Neural crest cell (in vitro differentiated cells): Measurements from ENCODE around the gene DHRS3. TPM values are rescaled to one million over a fixed set of nuclear protein-coding genes. Genes with fewer than 3 reads are reported as not detected.
"Not testable (repeated sequence)": the region's sequence is repeated elsewhere in the genome, so short reads cannot be mapped to it uniquely, and the experiment has no call there.

ENCODE experiments used
- DNase-seq: peaks from one replicate; pipeline ENCODE4 v3.0.0; 2021; ENCODE audit warnings: low read depth, mixed read lengths, low spot score
- H3K27ac Mint-ChIP-seq: one replicate; pipeline ENCODE4 v1.8.0; 2021; ENCODE audit warnings: mild to moderate bottlenecking, mixed read lengths; ENCODE audit not compliant: unreplicated experiment
- H3K27me3 Mint-ChIP-seq: 2 replicates; pipeline ENCODE4 v1.8.0; 2021; ENCODE audit warnings: low read depth, mild to moderate bottlenecking, mixed read lengths
- H3K36me3 Mint-ChIP-seq: 2 replicates; pipeline ENCODE4 v1.8.0; 2021; ENCODE audit warnings: low read depth, mild to moderate bottlenecking, mixed read lengths
- H3K4me1 Mint-ChIP-seq: 2 replicates; pipeline ENCODE4 v1.8.0; 2021; ENCODE audit warnings: mixed read lengths
- H3K4me3 Mint-ChIP-seq: one replicate; pipeline ENCODE4 v1.8.0; 2021; ENCODE audit warnings: mild to moderate bottlenecking, mixed read lengths
- H3K9me3 Mint-ChIP-seq: 2 replicates; pipeline ENCODE4 v1.8.0; 2021; ENCODE audit warnings: mixed read lengths
- total RNA-seq: library from RNA; stranded (reverse); gene quantifications from 2 replicates; pipeline ENCODE4 v1.2.1, GENCODE V29; 2021
- TF ChIP-seq, protein P1 (sequence below): fragments of 200-600 bp; sonication (generic); conservative IDR thresholded peaks from 2 replicates; pipeline ENCODE4 v1.5.0; 2021; ENCODE audit warnings: antibody characterized with exemption, mild to moderate bottlenecking

DHRS3 gene
- total RNA-seq, 1 donor from 2014 or later = 0.91 TPM

DNA sequence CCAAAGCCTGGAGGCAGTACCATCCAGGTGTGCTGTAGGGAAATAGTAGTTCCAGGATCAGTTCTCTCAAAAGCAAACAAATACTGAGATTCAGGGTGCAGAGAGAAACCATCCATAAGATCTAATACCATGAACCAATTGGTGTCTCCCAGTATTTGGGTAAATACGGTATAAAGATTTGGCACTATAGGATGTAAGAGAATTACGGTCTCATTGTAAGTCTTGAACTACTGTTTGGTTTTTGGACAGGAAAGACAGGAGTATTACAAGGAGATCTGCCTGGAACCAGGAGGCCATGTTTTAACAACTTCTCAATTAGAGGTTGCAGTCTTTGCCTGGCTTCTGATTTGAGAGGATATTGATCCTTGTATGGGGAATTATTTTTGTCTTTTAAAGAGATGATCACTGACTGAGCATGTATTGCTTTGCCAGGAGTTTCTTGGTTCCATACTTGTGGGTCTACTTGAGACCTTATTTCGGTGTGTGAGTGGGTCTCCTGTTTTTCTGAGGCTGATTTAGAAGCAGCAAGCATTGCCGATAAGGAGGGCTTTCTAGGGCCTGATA is 36.1 kb upstream of the DHRS3 start:
- H3K4me1 Mint-ChIP-seq = peaks cover 4% of the 10 kb centered on the region
- peaks cover 5% of the 10 kb centered on the region for H3K9me3 Mint-ChIP-seq
- H3K27me3 Mint-ChIP-seq = peaks cover 8% of the 10 kb centered on the region
- H3K27ac Mint-ChIP-seq = no peak overlapping the region
- no peaks in the 10 kb centered on the region for H3K36me3 Mint-ChIP-seq
- TF ChIP-seq, protein P1, sequence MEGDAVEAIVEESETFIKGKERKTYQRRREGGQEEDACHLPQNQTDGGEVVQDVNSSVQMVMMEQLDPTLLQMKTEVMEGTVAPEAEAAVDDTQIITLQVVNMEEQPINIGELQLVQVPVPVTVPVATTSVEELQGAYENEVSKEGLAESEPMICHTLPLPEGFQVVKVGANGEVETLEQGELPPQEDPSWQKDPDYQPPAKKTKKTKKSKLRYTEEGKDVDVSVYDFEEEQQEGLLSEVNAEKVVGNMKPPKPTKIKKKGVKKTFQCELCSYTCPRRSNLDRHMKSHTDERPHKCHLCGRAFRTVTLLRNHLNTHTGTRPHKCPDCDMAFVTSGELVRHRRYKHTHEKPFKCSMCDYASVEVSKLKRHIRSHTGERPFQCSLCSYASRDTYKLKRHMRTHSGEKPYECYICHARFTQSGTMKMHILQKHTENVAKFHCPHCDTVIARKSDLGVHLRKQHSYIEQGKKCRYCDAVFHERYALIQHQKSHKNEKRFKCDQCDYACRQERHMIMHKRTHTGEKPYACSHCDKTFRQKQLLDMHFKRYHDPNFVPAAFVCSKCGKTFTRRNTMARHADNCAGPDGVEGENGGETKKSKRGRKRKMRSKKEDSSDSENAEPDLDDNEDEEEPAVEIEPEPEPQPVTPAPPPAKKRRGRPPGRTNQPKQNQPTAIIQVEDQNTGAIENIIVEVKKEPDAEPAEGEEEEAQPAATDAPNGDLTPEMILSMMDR = no peak
- H3K4me3 Mint-ChIP-seq = no peak overlapping the region
- no peak for DNase-seq

DNA sequence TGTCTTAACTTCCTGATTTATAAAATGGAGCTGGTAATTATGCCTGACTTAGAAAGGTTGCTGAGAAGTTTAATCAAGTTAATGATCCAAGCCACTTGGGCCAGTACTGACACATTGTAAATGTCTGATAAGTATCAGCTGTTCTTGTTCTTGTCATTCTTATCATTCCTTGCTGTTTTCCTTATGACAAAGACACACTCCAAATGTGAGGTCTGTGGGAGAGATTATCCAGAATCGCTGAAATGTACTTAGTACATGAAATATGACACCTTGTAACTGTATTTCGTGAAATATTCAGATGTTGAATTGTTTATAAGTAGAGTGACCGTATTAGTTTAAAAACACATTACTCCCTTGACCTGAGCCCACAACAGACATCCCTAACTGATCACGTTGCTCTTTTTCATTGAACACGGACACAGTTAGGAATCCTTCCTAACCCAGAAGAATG is 32.0 kb upstream of the DHRS3 start:
- no peak overlapping the region for H3K4me3 Mint-ChIP-seq
- H3K9me3 Mint-ChIP-seq = no peaks in the 10 kb centered on the region
- H3K27ac Mint-ChIP-seq = no peak overlapping the region
- H3K4me1 Mint-ChIP-seq = no peaks in the 10 kb centered on the region
- H3K36me3 Mint-ChIP-seq = no peaks in the 10 kb centered on the region
- DNase-seq = no peak
- TF ChIP-seq, protein P1 = no peak
- H3K27me3 Mint-ChIP-seq = peaks cover 6% of the 10 kb centered on the region

DNA sequence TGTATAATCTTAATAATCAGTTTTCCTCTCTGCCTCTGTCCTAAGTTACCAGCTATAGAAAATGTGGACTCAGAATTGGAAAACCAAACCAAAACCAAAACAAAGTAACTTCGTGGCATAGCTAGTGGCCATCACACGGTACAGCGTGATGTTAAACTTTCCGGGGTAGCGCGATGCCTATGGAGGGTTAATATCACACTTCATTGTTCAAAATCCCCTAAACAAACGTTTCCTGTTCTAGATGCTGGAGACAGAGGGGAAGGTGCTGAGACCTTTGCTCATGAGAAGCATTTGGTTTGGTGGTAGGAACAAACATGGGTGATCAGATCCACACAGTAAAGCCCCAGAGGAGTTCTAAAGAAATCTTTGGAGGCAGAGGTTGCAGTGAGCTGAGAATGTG is 30.7 kb upstream of the DHRS3 start:
- H3K4me1 Mint-ChIP-seq = no peaks in the 10 kb centered on the region
- no peaks in the 10 kb centered on the region for H3K9me3 Mint-ChIP-seq
- H3K27ac Mint-ChIP-seq = no peak overlapping the region
- H3K4me3 Mint-ChIP-seq = no peak overlapping the region
- no peaks in the 10 kb centered on the region for H3K36me3 Mint-ChIP-seq
- peaks cover 6% of the 10 kb centered on the region for H3K27me3 Mint-ChIP-seq
- DNase-seq = no peak
- TF ChIP-seq, protein P1 = no peak

DNA sequence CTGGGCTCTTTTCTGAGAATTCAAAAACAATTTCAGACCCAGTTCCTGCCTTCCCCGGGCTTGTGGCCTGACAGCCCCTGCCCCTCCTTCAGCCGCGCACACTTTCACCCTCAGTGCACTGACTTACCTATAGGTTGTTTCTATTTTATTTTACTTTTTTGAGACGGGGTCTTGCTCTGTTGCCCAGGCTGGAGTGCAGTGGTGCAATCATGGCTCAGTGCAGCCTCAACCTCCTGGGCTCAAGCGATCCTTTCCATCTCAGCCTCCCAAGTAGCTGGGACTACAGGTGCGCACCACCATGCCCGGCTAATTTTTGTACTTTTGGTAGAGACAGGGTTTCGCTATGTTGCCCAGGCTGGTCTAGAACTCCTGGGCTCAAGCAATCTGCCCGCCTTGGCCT is 27.4 kb upstream of the DHRS3 start:
- not testable (repeated sequence) for H3K4me1 Mint-ChIP-seq, H3K27me3 Mint-ChIP-seq, H3K36me3 Mint-ChIP-seq, DNase-seq, H3K9me3 Mint-ChIP-seq, H3K27ac Mint-ChIP-seq, H3K4me3 Mint-ChIP-seq

DNA sequence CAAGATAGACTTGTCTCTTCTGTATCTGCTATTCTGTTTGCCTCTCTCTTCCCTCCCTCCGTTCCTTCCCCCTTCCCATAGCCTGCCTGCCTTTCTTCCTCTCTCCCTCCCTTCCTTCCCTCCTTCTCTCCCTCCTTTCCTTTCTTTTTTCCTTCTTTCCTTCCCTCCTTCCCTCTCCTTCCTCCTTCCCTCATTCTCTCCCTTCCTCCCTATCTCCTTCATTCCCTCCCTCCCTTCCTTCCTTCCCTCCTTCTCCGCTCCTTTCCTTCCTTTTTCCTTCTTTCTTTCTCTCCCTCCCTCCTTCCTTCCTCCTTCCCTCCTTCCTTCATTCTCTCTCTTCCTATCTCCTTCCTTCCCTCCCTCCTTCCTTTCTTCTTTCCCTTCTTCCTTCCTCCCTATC is 26.8 kb upstream of the DHRS3 start:
- Mint-ChIP-seq H3K4me1 (no peaks in the 10 kb centered on the region), H3K27ac (no peak overlapping the region), H3K27me3 (peaks cover 6% of the 10 kb centered on the region), H3K4me3 (no peak overlapping the region), H3K36me3 (peaks cover 6% of the 10 kb centered on the region), H3K9me3 (peaks cover 9% of the 10 kb centered on the region)
- no peak for DNase-seq
- TF ChIP-seq, protein P1 = no peak

DNA sequence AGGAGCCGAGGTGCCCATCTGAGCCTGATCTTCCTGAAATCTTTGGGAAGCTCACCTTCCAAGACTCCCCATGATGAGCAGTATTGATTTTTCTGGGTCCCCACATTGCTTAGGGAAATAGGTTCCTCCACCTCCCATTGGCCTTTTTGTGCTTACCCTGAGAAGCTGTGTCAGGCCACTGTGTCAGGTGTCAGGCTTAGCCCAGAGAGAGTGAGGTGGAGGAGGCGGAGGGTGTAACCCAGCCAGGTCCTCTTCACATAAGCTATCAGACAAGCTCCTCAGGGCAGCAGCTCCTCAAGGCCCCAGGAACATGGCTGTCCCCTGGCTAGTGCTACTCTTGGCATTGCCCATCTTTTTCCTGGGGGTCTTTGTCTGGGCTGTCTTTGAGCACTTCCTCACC is 26.2 kb upstream of the DHRS3 start:
- no peak for DNase-seq
- Mint-ChIP-seq H3K9me3 (peaks cover 13% of the 10 kb centered on the region), H3K27me3 (peaks cover 6% of the 10 kb centered on the region), H3K4me3 (no peak overlapping the region), H3K27ac (no peak overlapping the region), H3K36me3 (peaks cover 6% of the 10 kb centered on the region), H3K4me1 (no peaks in the 10 kb centered on the region)
- TF ChIP-seq, protein P1 = no peak
